Activated T-cell treated with anti-CD3 and anti-CD28 coated beads for 4 hours (primary cell): ENCODE measurements around the gene IRF8.
"Not testable (repeated sequence)": the region's sequence is repeated elsewhere in the genome, so short reads cannot be mapped to it uniquely, and the experiment has no call there.

Experiments
- DNase-seq: peaks from one replicate; pipeline ENCODE4 v3.0.0-alpha.2; 2020

The IRF8 gene

GRCh38 chr16:85897382-85897781 is 1.6 kb upstream of the IRF8 start:
- DNase-seq: no peak

GRCh38 chr16:85899444-85899843 is 482 bp downstream of the IRF8 start:
- no peak for DNase-seq

GRCh38 chr16:85900027-85900792 is 1.2 kb downstream of the IRF8 start:
- no peak for DNase-seq

- no peak for DNase-seq
Observed at GRCh38 chr16:85901110-85901509, 2.1 kb downstream of the IRF8 start.

- no peak for DNase-seq
Observed at GRCh38 chr16:85901773-85902365, 2.9 kb downstream of the IRF8 start.

- no peak for DNase-seq
Observed at GRCh38 chr16:85902366-85903155, 3.6 kb downstream of the IRF8 start.

GRCh38 chr16:85903559-85903958 is 4.6 kb downstream of the IRF8 start:
- no peak for DNase-seq

GRCh38 chr16:85905110-85906095 is 6.4 kb downstream of the IRF8 start:
- no peak for DNase-seq

GRCh38 chr16:85906349-85906748 is 7.4 kb downstream of the IRF8 start:
- DNase-seq: no peak

- not testable (repeated sequence) for DNase-seq
Observed at GRCh38 chr16:85907231-85907630, 8.3 kb downstream of the IRF8 start.

GRCh38 chr16:85908444-85908843 is 9.5 kb downstream of the IRF8 start:
- DNase-seq: no peak

GRCh38 chr16:85908889-85909589 is 10.1 kb downstream of the IRF8 start:
- DNase-seq: no peak

- DNase-seq: no peak
Observed at GRCh38 chr16:85909932-85910853, 11.2 kb downstream of the IRF8 start.

- DNase-seq: no peak
Observed at GRCh38 chr16:85910854-85911247, 11.9 kb downstream of the IRF8 start.

GRCh38 chr16:85911251-85911930 is 12.4 kb downstream of the IRF8 start:
- DNase-seq: no peak

GRCh38 chr16:85912211-85912974 is 13.4 kb downstream of the IRF8 start:
- no peak for DNase-seq

GRCh38 chr16:85913141-85913601 is 14.2 kb downstream of the IRF8 start:
- DNase-seq: no peak

- no peak for DNase-seq
Observed at GRCh38 chr16:85913688-85914422, 14.9 kb downstream of the IRF8 start.

- DNase-seq: no peak
Observed at GRCh38 chr16:85914423-85914794, 15.4 kb downstream of the IRF8 start.
